HepG2 (cell line): ENCODE results near the gene CBFA2T2. TPM values are rescaled to one million over a fixed set of nuclear protein-coding genes. Genes with fewer than 3 reads are reported as not detected.

Experiments used
- FOXK2 ChIP-seq: fragments of 450-650 bp; IDR thresholded peaks from 2 replicates; pipeline ENCODE4 v1.6.1; 2016
- HINFP ChIP-seq: sonication (generic); formaldehyde crosslinking; IDR thresholded peaks from 2 replicates; pipeline ENCODE4 v1.4.0; 2020; ENCODE audit warnings: low read depth, mild to moderate bottlenecking, missing genetic modification reagents
- KDM2A ChIP-seq: sonication (generic); formaldehyde crosslinking; IDR thresholded peaks from 2 replicates; pipeline ENCODE4 v1.4.0; 2020; ENCODE audit warnings: low read depth, missing genetic modification reagents, borderline replicate concordance
- SRSF9 ChIP-seq: fragments of 200-400 bp; formaldehyde crosslinking; IDR thresholded peaks from 2 replicates; pipeline ENCODE4 v1.6.1; 2018; ENCODE audit warnings: borderline replicate concordance, mild to moderate bottlenecking, low read depth, low read length; ENCODE audit not compliant: insufficient read depth, poor library complexity, severe bottlenecking
- TARDBP ChIP-seq: sonication (generic); formaldehyde crosslinking; IDR thresholded peaks from 2 replicates; pipeline ENCODE4 v1.8.0; 2022; ENCODE audit warnings: mild to moderate bottlenecking, missing genetic modification reagents
- TEAD3 ChIP-seq: optimal IDR thresholded peaks from 2 replicates; pipeline ENCODE3; 2016; ENCODE audit warnings: borderline replicate concordance
- YEATS2 ChIP-seq: sonication (generic); formaldehyde crosslinking; IDR thresholded peaks from 2 replicates; pipeline ENCODE4 v1.4.0; 2020; ENCODE audit warnings: missing genetic modification reagents, borderline replicate concordance
- ZEB1 ChIP-seq: IDR thresholded peaks from 2 replicates; pipeline ENCODE4 v1.6.1; 2012; ENCODE audit warnings: mild to moderate bottlenecking, low read depth, inconsistent platforms; ENCODE audit not compliant: insufficient replicate concordance
- ZFP82 ChIP-seq: sonication (generic); formaldehyde crosslinking; IDR thresholded peaks from 2 replicates; pipeline ENCODE4 v1.5.1; 2020; ENCODE audit warnings: mild to moderate bottlenecking, missing genetic modification reagents, borderline replicate concordance
- ZKSCAN8 ChIP-seq: IDR thresholded peaks from 2 replicates; pipeline ENCODE4 v1.6.1; 2016; ENCODE audit warnings: borderline replicate concordance, missing genetic modification reagents, missing compliant biosample characterization
- ZNF136 ChIP-seq: sonication (generic); formaldehyde crosslinking; IDR thresholded peaks from 2 replicates; pipeline ENCODE4 v1.8.1; 2022; ENCODE audit warnings: low read depth, mild to moderate bottlenecking, moderate library complexity, missing genetic modification reagents
- ZNF232 ChIP-seq: sonication (generic); formaldehyde crosslinking; IDR thresholded peaks from 2 replicates; pipeline ENCODE4 v1.4.0; 2020; ENCODE audit warnings: missing genetic modification reagents, borderline replicate concordance
- ZNF329 ChIP-seq: sonication (generic); formaldehyde crosslinking; IDR thresholded peaks from 2 replicates; pipeline ENCODE4 v1.9.0; 2021; ENCODE audit warnings: low read depth, mild to moderate bottlenecking, missing genetic modification reagents
- ZNF546 ChIP-seq: sonication (generic); formaldehyde crosslinking; conservative IDR thresholded peaks from 2 replicates; pipeline ENCODE4 v1.8.1; 2023; ENCODE audit warnings: mild to moderate bottlenecking, missing genetic modification reagents
- ZNF547 ChIP-seq: sonication (generic); formaldehyde crosslinking; IDR thresholded peaks from 2 replicates; pipeline ENCODE4 v1.5.1; 2020; ENCODE audit warnings: mild to moderate bottlenecking, missing genetic modification reagents
- ZNF652 ChIP-seq: IDR thresholded peaks from 2 replicates; pipeline ENCODE4 v1.6.1; 2016; ENCODE audit warnings: low read depth, borderline replicate concordance
- ZSCAN30 ChIP-seq: sonication (generic); formaldehyde crosslinking; IDR thresholded peaks from 2 replicates; pipeline ENCODE4 v1.5.0; 2020; ENCODE audit warnings: mild to moderate bottlenecking, missing genetic modification reagents
- polyA plus RNA-seq, 8 experiments: library from polyadenylated mRNA; depleted of rRNA in 3 of 8; stranded (reverse) in 7 of 8; unstranded in 1 of 8; fragments of >200 nt; fragmentation: Illumina TruSeq in 4 of 8; extraction: Trizol in 4 of 8; gene quantifications; 2 replicates each; pipeline versions ENCODE4 v1.2.1 to v1.2.3, GENCODE V29; 2011 to 2016; ENCODE audit warnings: low read depth in 4 of 8, missing spikeins in 1 of 8, mixed read lengths in 1 of 8; ENCODE audit not compliant: insufficient read depth in 1 of 8
- total RNA-seq, 5 experiments: library from RNA; depleted of rRNA; stranded (reverse); fragments of >200 nt; fragmentation: Illumina TruSeq; extraction: Trizol; gene quantifications; 2 replicates each; pipeline ENCODE4 v1.2.3, GENCODE V29; 2016; ENCODE audit warnings: low read depth in 1 of 5
- TF ChIP-seq, protein P1 (sequence below): sonication (generic); formaldehyde crosslinking; IDR thresholded peaks from 2 replicates; pipeline ENCODE4 v1.8.0; 2022; ENCODE audit warnings: mild to moderate bottlenecking, missing genetic modification reagents
- TF ChIP-seq, protein P2 (sequence below): sonication (generic); formaldehyde crosslinking; IDR thresholded peaks from 2 replicates; pipeline ENCODE4 v1.8.1; 2023; ENCODE audit warnings: mild to moderate bottlenecking, missing genetic modification reagents
- TF ChIP-seq, protein P3 (sequence below): sonication (generic); formaldehyde crosslinking; IDR thresholded peaks from 2 replicates; pipeline ENCODE4 v1.8.0; 2022; ENCODE audit warnings: mild to moderate bottlenecking, missing genetic modification reagents, borderline replicate concordance
- TF ChIP-seq, protein P4 (sequence below): sonication (generic); formaldehyde crosslinking; IDR thresholded peaks from 2 replicates; pipeline ENCODE4 v1.4.0; 2020; ENCODE audit warnings: mild to moderate bottlenecking, low read depth, missing genetic modification reagents

The CBFA2T2 gene
- total and polyA plus RNA-seq, 2 of the 13 experiments (the other 11 are each of a cell fraction or from before 2014, with no cell fraction given), result 6.3 to 21.2 TPM

- TF ChIP-seq, protein P1, sequence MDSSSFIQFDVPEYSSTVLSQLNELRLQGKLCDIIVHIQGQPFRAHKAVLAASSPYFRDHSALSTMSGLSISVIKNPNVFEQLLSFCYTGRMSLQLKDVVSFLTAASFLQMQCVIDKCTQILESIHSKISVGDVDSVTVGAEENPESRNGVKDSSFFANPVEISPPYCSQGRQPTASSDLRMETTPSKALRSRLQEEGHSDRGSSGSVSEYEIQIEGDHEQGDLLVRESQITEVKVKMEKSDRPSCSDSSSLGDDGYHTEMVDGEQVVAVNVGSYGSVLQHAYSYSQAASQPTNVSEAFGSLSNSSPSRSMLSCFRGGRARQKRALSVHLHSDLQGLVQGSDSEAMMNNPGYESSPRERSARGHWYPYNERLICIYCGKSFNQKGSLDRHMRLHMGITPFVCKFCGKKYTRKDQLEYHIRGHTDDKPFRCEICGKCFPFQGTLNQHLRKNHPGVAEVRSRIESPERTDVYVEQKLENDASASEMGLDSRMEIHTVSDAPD (CRISPR knock-in tag), result 0 out of 2 replicates have a peak, but pooled peaks have one; percentile 71
- TF ChIP-seq FOXK2 (no peak), ZNF329 (CRISPR knock-in tag) (peak; percentile 85; the same call in 1 of the 2 replicates), KDM2A (peak; percentile 30; the same call in 1 of the 2 replicates), ZKSCAN8 (CRISPR knock-in tag) (no peak), HINFP (CRISPR knock-in tag) (0 out of 2 replicates have a peak, but pooled peaks have one; percentile 18), ZNF652 (no peak), SRSF9 (no peak), ZFP82 (peak; percentile 89), TARDBP (CRISPR knock-in tag) (no peak), ZNF546 (CRISPR knock-in tag) (no peak), ZSCAN30 (CRISPR knock-in tag) (no peak), ZNF547 (CRISPR knock-in tag) (peak; percentile 98), ZNF136 (CRISPR knock-in tag) (peak; percentile 57; the same call in 1 of the 2 replicates), ZNF232 (CRISPR knock-in tag) (peak; percentile 30; the same call in 1 of the 2 replicates), ZEB1 (no peak), YEATS2 (CRISPR knock-in tag) (0 out of 2 replicates have a peak, but pooled peaks have one; percentile 17), TEAD3 (CRISPR knock-in tag) (no peak)
- TF ChIP-seq, protein P2, sequence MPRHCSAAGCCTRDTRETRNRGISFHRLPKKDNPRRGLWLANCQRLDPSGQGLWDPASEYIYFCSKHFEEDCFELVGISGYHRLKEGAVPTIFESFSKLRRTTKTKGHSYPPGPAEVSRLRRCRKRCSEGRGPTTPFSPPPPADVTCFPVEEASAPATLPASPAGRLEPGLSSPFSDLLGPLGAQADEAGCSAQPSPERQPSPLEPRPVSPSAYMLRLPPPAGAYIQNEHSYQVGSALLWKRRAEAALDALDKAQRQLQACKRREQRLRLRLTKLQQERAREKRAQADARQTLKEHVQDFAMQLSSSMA (CRISPR knock-in tag), result peak; percentile 69; the same call in 1 of the 2 replicates
- TF ChIP-seq, protein P3, sequence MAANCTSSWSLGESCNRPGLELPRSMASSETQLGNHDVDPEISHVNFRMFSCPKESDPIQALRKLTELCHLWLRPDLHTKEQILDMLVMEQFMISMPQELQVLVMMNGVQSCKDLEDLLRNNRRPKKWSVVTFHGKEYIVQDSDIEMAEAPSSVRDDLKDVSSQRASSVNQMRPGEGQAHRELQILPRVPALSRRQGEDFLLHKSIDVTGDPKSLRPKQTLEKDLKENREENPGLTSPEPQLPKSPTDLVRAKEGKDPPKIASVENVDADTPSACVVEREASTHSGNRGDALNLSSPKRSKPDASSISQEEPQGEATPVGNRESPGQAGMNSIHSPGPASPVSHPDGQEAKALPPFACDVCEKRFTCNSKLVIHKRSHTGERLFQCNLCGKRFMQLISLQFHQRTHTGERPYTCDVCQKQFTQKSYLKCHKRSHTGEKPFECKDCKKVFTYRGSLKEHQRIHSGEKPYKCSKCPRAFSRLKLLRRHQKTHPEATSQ, result peak; percentile 66; the same call in 1 of the 2 replicates
- TF ChIP-seq, protein P4, sequence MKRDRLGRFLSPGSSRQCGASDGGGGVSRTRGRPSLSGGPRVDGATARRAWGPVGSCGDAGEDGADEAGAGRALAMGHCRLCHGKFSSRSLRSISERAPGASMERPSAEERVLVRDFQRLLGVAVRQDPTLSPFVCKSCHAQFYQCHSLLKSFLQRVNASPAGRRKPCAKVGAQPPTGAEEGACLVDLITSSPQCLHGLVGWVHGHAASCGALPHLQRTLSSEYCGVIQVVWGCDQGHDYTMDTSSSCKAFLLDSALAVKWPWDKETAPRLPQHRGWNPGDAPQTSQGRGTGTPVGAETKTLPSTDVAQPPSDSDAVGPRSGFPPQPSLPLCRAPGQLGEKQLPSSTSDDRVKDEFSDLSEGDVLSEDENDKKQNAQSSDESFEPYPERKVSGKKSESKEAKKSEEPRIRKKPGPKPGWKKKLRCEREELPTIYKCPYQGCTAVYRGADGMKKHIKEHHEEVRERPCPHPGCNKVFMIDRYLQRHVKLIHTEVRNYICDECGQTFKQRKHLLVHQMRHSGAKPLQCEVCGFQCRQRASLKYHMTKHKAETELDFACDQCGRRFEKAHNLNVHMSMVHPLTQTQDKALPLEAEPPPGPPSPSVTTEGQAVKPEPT (CRISPR knock-in tag), result peak; percentile 68; the same call in 1 of the 2 replicates
Observed at GRCh38 chr20:33490023-33490933, at the start of gene CBFA2T2 (continued).
